Astrocyte of the hippocampus (primary cell): ENCODE data around the gene PMEL.
A peak's percentile ranks its signal among the peaks of the same experiment; 100 is the strongest.

Experiments
- DNase-seq: peaks from one replicate; pipeline ENCODE4 v3.0.0; 2011; ENCODE audit warnings: low read depth, low spot score

PMEL gene

DNA sequence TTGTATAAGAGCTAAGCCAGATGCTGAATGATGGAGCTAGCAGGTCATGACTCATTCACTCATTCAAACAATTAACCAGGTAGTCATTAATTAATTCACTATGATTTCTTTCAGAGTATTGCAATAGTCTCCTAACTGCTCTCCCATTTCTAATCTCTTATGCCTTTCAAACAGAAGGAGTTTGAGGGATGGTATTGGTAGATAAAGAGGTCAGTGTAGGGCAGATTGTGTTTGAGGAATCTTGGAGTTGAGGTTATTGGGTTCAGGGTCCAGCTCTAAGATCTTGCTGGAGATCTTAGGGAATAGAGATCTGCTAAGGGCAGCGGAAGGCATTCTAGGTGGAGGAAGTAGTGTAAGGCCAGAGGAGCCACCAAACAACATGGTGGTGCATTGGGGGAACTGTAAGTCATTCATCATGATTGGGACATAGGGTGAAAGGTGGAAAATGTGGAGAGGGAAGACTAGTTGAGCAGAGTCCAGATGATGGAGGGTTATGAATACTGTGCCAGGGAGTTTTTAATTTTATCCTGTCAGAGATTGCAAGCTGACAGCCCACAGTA, 23.2 kb downstream of the PMEL start:
- DNase-seq, result no peak

DNA sequence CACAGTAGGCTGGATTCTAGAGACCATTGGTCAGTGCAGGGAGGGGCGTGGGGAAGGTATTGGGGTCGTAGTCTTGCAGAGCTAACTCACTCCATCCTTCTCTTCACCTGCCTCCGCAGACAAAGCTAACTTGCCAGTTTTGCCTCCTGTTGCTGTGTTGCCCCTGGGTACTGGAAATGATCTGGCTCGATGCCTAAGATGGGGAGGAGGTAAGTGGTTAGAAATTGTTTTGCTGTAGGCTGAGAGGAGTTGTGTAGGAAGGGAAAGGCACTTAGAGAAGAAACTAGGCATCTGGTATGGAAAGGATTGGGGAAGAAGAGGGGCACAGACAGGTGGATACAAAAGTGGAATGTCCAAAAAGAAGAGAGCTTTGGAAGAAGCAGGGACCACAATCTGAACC, 23.8 kb downstream of the PMEL start:
- DNase-seq, result no peak

DNA sequence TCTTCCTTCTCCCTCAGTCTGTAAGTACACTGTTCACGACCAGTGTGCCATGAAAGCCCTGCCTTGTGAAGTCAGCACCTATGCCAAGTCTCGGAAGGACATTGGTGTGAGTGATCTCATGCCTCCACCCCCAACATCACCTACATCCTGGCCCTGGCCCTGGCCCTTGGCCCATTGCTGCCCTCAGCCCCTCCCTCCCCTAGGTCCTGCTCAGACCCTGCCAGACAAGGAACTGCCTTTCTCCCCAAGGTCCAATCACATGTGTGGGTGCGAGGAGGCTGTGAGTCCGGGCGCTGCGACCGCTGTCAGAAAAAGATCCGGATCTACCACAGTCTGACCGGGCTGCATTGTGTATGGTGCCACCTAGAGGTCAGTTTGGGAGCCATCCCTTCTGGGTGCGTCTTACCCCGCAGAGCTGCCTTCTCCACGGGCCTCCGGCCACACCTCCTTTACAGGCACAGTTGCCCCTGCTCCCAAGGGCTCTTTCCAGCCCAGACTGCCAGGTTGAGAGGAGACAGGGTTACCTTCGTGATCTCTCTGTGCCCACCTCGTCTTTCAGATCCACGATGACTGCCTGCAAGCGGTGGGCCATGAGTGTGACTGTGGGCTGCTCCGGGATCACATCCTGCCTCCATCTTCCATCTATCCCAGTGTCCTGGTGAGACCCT, 25.6 kb downstream of the PMEL start:
- peak; percentile 93 for DNase-seq

DNA sequence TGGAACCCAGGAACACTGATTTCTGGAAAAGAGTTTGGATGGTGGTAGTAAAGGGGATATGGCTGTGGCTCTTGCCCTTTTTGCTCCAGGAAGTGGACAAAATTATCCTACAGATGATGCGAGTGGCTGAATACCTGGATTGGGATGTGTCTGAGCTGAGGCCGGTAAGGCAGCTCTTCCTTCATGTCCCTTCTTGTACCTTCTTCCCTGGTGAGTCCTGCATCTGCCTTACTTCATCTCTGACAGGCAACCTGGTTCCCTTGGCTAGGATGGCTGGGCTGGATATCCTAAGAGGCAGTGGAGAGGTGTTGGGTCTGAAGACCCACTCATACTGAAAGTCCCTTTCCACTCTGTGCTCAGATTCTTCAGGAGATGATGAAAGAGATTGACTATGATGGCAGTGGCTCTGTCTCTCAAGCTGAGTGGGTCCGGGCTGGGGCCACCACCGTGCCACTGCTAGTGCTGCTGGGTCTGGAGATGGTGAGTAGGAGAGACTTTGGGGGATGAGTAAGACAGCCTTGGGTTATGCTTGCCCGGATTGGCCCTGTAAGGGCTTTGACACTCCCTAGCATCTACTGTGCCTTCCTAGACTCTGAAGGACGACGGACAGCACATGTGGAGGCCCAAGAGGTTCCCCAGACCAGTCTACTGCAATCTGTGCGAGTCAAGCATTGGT, 26.9 kb downstream of the PMEL start:
- DNase-seq, result no peak

DNA sequence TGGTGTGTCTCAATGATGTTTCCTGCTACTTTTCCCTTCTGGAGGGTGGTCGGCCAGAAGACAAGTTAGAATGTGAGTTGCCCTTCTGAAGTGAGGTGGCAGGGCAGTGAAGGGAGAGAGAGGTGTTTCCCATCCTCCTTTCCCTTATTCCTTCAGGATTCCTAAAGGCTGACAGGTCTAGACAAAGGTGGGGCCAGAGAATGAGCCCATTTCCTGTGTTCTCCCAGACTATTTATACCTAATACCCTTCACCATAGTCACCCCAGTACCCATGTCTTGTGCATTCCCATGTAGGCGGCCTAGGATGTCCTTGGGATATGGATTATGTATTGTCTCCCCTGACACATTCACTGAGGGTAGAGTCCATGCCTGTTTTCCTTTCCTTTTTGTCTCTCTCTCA, 27.9 kb downstream of the PMEL start:
- no peak for DNase-seq

DNA sequence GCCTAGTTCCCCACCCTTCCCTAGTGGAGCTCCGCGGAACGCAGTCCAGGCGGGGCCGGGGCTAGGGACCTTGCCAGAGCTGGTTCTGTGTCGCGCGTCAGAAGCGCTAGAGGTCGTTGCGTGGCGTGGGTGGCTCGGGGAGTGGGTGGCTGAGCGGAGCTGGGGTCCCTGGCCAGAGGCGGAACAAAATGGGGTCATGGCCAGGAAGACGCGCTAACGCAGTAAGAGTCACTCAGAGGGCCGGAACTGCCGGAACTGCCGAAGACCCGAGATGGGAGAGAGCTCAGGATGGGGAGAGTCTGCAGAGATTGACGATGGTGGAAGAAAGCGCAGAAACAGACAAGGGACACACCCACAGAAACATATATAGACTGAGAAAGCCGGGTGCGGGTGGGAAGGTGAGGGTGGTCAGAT, 30.1 kb downstream of the PMEL start:
- DNase-seq, result no peak

DNA sequence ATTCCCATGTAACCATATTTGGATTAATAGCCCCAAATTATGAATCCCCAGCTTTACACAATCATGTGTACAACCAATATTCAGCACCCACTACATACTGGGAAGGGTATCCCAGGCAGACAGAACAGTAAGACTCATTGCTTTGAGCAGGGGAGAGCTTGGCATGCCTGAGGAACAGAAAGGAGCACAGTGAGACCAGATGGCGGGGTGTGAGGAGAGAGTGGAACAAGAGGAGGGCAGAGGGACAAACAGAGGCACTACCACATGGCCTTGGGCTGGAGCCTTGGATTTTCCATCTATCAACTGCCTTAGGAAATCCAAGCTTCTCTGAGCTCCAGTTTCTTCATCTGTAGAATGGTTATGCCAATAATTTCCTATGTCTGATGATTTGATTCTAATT, 31.1 kb downstream of the PMEL start:
- no peak for DNase-seq

DNA sequence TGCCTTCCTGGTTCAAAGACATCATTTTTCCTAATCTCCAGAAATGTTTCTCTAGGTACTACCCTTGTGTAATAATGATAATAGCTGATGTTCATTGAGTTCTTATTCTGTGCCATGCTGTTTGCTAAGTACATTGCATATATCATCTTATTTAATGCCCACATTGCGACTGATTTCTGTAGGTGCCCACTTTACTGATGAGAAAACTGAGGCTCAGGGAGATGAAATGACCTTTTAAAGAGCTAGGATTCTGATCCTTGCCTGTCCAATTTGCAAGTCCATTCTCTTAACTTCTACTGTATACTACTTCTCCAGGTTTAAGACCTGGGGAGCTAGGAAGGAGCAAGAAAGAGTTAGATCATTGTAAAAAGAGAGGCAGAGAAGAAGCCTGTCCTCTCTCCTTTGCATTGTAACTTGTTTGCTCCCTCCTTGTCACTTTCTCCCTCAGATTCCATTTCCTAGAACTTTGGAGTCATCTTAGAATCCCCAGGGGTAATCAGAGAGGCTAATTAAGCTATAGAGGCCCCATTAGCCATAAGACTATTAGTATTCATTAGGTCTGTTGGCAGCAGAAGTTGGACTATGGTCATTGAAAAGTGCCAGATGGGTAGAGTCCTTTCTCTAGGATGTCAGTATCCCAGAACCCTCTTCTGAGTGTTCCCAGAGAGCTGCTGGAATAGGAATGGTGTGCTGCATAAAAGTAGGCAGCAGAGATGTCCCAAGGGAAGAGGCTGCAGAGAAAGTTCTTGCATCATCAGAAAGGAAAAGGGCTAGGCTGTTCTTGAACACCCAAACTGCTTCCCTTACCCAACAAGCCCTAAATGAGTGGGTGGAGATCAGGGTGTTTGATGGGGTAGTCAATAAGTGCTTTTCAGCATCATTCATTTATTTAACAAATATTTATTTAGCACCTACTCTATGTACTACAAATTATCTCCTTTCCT, 31.8 kb downstream of the PMEL start:
- DNase-seq, result no peak

DNA sequence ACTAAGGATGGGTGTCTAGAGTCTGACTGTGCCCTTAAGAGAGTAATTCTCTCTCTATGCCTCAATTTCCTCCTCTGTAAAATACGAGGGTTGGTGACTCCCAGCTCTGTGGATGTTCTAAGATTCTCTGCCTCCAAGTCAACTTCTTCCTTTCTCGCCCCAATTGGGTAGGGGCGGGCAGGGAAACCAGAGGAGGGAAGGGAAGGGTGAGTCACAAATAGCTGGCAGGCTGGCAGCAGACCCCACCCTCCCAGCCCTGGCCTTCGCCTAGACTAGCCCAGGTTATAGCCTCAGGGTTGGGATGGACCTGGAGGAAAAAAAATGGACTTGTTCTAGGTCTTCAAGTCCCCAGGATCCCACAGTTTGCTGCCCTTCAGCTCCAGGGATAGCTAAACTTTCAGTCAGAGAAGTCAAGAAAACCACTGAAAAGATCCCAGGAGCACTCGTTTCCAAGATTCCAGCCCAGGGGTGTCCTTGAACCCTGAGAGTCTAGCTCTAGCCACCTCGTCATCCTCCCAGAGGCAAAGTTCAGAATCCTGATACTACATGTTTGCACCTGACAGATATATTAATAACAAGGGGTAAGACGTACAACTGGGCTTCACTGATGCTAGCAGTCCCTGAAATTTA, 32.6 kb downstream of the PMEL start:
- peak; percentile 60 for DNase-seq

DNA sequence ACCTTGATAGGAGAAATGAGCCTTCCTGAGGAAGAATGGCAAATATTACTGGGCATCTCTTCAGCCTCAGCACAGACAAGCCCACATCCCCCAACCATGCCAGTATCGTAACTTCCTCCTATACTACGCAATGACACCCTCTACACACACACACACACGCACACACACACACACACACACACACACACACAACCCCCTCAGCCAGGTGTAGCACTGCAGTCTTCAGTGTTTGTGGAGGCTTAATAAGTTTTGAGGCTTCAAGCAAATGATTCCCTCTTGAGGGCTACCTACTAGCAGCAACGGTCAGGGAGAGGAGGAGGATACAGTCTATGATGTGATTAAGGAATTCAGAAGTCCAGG, 33.3 kb downstream of the PMEL start:
- peak; percentile 38 for DNase-seq

DNA sequence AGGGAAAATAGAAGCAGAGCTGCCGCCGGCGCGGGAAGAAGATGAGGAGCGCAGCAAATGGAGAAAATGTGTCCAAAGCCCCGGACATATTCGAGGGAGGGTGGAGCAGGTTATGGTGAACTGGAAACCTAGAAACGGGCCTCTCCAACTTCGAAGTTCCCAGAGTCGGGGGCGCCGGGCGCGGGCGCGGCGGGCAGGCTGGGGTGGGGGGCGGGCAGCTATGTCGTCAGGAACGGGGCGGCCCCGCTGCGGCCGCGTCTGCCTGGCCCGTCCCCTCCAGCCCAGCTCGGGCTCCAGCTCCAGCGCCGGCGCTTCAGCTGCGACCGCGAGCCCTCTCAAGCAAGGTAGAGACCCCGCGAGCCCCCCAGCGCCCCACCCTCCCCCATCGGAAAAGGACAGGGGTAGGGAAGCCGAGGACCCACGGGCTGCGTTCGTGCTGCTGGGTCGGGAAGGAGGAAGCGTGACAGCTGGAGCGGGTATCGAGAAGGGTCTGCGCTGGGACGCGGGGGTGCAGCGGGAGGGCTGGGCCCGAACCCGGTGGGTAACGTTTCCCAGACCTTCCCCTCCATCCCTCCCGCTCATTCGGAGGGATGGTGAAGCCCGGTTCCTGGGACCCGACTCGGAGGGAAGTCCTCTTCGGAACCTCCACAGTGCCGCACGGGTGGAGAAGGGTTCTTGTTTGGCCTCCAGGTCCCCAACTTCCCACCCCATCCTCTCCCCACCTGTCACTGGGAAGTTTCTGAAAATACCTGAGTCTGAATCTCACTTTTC, 33.9 kb downstream of the PMEL start:
- peak; percentile 78 for DNase-seq

DNA sequence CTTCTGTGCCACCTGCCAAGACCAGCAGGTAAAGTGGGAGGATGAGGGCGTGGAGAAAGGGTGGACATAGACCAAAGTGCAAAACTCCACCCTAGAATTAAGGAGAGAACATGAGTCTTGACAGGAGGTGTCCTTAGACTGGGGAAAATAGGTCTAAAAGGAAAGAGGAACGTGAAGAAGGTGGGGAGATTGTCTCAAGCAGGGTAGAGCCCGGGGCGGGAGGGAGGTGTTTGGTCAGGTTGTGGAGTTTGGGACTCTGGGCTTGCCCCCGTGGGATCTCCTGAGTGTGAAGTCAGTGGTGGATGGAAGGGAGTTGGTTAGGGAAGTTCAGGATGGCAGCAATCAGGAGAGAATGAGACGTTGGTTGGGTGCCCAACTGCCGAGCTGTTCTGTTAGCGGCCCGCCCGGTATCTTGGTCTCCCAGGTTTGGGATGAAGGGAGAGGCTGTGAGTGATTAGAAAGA, 34.5 kb downstream of the PMEL start:
- no peak for DNase-seq

DNA sequence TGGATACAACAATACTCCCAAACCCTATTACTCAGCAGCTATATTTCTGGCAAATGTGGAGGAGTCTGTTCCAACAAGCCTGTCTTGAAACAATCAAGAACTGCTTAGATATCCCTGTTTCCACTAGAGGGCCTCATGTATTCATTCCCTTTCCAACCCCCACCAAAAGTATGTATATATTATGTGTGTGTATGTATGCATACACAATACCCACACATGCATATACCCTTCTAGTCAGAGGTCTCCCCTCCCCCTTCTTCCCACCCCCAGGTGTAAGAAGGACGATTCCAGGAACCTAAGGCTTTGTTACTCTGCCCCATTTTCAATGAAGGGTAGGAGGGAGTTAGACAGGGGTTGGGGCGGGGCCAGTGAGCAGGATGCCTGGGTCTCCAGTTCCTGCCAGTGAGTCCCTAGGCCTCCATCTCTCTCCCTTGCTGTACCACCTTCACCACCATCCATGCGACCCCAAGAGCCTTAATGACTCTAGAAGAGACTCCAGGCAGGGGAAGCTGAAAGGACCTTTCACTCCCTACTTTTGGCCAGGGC, 35.0 kb downstream of the PMEL start, which contains the start of gene DGKA:
DGKA (plus strand) TSS at position 392 of the 546 bp plus-strand sequence. CDS start 5,342 bp downstream, outside the sequence.
- DNase-seq, result peak; percentile 67

DNA sequence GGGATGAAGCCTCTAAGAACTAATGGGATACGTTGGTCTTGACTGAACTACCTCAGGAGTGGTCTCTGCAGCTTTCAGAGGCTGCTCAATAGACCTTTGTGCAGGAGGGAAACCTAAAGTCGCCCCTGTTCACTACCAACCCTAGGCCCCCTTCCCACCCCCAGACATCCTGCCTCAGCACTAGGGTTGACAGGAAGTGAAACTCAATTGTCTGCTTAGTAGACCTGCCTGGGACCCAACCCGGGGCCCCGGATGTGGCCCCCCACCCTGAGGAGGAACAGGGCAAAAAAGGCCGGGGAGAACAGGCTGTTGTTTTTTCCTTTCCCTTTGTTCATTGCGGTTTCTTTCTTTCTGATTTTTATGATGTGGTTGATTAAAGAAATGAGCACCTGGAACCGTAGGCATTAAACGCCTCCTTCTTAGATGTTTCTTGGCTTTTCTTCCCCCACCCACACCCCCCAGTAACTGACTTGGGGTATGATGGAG, 36.5 kb downstream of the PMEL start:
- DNase-seq, result no peak

DNA sequence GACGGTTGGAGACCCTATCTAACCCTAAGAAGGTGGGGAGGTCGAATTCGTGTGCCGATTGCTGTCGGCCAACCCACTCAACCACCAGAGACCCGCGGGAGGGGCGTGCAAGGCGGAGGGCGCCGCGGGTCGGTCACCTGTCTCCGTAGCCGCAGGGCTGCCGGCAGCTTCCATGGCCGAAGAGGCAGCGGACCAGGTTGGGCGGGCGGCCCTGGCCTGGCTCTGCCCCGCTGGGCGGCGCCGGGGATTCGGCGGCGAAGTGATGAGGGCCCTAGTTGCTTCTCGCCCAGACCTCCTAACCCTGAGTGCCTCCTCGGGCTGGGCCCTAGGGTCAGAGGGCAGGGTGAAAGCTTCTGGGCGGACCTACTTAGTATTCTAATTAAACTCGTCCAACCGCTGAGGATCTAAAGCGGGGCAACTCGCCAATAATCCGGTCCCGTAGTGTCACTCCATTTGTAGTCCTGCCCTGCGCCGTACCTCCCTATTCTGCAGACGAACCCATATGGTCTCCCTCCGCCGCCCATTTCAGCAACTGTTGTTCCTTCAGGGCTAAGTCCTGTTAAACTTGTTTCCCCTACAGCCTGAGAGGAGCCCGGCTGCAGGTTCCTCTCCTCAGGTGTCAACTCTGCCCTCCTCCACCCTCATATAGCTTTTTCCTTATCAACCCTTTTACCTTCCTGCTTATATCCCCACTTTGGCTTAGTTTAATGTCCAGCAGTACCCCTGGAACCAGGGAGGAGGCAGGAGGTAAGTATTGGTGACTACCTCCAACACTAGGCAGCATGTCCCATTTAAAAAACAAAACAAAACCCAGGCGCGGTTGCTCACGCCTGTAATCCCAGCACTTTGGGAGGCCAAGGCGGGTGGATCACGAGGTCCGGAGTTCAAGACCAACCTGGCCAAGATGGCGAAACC, 38.0 kb downstream of the PMEL start, which contains the start of gene PYM1:
PYM1 (minus strand) TSS at position 307 of the 915 bp plus-strand sequence; CDS start at position 174, 133 bp downstream.
- peak; percentile 75 for DNase-seq

DNA sequence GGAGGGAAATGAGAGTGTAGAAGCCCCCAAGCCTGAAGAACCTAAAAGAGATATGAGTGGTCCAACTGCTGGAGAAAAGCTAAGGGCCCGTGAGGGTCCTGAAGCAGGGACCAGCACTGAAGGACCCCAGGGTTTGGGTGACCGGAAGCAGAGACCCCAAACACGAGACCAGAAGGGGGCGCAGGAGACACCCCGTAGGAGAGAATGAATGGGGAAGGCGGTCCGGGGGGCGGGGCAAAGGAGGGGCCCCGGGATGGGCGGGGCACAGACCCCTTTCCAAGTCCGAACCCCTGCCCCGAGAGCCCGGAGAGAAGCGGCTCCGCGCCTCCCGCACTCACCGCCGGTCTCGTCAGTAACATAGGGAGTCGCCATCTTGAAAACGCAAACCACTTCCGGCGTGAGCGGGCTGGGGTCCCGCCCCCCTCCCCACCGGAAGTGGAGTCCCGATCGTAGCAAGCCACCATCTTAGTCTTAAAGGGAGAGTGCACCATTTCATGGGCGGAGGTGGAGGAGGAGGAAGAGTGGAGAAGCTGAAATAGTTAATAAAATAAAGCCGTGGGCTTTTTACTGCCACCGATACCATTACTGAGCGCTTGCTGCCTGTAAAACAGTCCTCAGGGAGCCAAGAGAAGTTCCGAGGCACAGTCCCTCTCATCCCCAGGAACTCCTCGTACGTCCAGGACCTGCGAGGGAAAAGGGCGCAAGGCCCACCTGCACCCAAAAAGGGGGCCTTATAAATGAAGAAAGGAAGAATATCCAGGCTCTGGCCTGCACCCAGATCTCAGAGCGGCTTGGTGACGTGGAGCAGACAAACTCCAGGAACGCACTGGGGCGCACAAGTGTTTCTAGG, 38.9 kb downstream of the PMEL start:
- peak; percentile 96 for DNase-seq

DNA sequence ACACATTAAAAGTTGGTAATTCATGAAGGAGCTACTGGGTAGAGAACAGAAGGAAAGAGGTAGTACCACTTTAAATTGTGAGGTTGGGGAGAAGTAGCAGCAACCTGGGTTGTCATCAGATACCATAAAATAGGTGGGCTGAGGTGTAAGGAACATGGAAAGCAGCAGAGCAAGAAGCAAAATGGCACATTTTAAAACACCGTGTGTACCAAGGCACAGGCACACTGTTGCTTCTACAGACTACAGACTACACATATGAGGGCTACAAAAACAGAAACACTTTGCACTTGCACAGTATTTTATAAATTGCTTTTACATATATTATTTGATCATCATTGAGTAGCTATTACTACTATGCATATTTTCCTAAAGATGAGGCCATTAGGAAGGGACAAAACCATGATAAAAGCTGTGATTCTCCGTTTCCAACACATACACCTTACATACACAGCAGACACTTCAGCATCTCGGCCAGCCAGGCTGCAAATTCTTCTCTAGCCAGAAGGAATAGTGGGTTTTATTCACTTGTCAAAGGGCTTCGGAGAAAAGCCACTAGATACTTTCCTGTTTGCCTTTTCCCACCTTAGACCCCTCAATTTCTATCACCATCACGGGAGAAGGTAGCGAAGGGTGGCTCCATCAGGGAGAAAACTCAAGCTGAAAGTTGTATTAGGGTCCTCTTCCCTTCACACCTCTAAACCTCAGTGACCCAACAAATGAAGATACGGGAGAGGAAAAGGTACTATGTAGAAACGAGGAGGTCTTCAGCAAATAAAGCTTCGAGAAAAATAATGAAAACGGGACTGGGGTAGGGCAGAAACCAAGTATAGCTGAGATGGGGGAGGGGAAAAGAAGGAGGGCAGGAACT, 39.7 kb downstream of the PMEL start:
- peak; percentile 16 for DNase-seq
